ENCODE measurements around the gene EGFL8. TPM values are rescaled to one million over a fixed set of nuclear protein-coding genes. Genes with fewer than 3 reads are reported as not detected.

Gene EGFL8
- total RNA-seq, 4 donors from 2014 or later: 8.9 to 28.1 (median 16.2) TPM

DNA sequence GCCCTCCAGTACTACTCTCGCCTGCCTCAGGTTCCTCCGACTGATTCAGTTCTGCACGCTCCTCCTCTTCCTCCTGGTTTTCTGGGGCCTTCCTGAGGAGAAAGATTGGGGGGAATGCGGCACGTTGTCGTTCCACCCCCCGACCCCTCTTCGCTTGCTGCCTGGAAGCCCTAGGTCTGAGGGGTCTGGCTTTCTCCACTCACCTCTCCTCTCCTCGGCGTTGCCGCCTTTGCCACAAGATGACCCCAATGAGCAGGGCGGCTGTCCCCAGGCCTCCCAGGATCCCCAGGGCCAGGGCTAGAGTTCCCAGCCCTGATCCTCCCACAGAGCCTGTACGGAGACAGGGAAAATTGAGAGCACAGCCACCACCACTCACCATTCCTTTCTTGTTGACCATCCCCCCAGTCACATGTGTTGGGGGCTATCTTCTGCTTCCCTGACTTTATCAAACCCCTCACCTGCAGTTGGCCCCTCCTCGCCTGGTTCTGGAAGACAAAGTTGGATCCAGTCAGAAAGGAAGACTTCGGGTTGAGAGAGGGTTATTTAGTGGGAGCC lies 16.8 kb downstream of the EGFL8 start:
- DNase-seq: peak in 1 of 3 donors; percentile 38
- TF ChIP-seq, protein P1, sequence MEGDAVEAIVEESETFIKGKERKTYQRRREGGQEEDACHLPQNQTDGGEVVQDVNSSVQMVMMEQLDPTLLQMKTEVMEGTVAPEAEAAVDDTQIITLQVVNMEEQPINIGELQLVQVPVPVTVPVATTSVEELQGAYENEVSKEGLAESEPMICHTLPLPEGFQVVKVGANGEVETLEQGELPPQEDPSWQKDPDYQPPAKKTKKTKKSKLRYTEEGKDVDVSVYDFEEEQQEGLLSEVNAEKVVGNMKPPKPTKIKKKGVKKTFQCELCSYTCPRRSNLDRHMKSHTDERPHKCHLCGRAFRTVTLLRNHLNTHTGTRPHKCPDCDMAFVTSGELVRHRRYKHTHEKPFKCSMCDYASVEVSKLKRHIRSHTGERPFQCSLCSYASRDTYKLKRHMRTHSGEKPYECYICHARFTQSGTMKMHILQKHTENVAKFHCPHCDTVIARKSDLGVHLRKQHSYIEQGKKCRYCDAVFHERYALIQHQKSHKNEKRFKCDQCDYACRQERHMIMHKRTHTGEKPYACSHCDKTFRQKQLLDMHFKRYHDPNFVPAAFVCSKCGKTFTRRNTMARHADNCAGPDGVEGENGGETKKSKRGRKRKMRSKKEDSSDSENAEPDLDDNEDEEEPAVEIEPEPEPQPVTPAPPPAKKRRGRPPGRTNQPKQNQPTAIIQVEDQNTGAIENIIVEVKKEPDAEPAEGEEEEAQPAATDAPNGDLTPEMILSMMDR (IDR thresholded peaks at IDR 0.05): no peak
- no peak for TF ChIP-seq POLR2A (IDR thresholded peaks at IDR 0.05)
- no peak overlapping the region for H3K4me3 ChIP-seq
- peaks cover 0 to 49% (median 0%) of the 10 kb centered on the region in 3 donors for H3K36me3 ChIP-seq
- no peaks in the 10 kb centered on the region for H3K27me3 ChIP-seq
- no peaks in the 10 kb centered on the region for H3K9me3 ChIP-seq
- peaks cover 0 to 39% (median 10%) of the 10 kb centered on the region in 4 donors for H3K4me1 ChIP-seq
- no peak overlapping the region for H3K27ac ChIP-seq

DNA sequence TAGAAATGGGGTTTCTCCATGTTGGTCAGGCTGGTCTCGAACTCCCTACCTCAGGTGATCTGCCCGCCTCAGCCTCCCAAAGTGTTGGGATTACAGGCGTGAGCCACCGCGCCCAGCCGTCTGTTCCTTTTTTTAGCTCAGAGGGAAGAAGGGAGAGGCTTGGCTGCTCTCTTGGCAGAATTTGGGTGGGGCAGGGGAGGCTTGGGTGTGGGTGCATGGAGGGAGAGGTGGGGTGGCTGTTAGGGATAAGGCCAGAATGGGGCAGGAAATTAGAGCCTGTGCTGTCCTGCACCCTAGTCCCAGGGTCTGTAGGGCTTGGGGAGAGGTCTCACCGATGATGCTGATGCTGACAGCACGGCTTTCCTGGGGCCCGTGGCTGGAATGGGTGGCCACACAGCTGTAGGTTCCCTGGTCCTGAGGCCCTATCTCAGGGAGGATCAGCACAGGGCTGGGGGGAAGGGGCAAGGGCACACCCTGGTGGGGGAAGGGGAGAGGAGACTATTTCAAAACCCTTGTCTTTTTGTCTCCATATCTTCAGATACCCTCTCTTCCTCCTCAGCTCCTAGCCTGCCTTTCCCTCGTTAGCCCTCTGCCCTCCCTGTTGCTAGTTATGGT lies 17.6 kb downstream of the EGFL8 start:
- H3K4me1 ChIP-seq: peaks cover 0 to 36% (median 7%) of the 10 kb centered on the region in 4 donors

DNA sequence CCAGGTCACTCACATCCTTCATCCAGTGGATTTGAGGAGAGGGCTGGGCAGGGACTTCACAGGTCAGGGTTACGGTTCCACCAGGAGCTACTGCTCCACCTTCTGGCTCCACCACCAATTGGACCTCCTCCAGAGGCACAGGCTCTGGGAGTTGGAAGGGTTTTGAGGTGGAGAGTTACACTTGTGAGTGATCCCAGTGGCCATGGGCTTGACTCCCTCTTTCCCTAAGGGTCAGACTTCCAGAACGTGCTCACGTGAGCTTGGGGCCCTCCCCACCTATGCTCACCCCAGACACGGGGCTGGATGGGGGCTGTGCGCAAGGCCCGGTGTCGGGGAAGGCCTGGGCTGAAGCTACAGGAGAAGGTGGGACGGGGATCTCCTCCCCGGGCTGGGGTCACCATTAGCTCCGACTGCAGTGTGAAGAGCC lies 18.2 kb downstream of the EGFL8 start:
- Histone ChIP-seq H3K4me1 (peaks cover 0 to 42% (median 6%) of the 10 kb centered on the region in 4 donors), H3K4me3 (no peak overlapping the region), H3K9me3 (no peaks in the 10 kb centered on the region), H3K27ac (no peak overlapping the region), H3K36me3 (peaks cover 0 to 62% (median 0%) of the 10 kb centered on the region in 3 donors), H3K27me3 (no peaks in the 10 kb centered on the region)
- peak in 1 of 3 donors; percentile 34 for DNase-seq
- TF ChIP-seq, protein P1 (IDR thresholded peaks at IDR 0.05): no peak
- TF ChIP-seq POLR2A (IDR thresholded peaks at IDR 0.05): no peak

More for the DNA sequence above, 17.6 kb downstream of the EGFL8 start:
- Histone ChIP-seq H3K4me3 (no peak overlapping the region), H3K27me3 (no peaks in the 10 kb centered on the region), H3K9me3 (no peaks in the 10 kb centered on the region), H3K27ac (no peak overlapping the region), H3K36me3 (peaks cover 0 to 57% (median 0%) of the 10 kb centered on the region in 3 donors)
- peak in 1 of 3 donors; percentile 43 for DNase-seq
- TF ChIP-seq POLR2A (IDR thresholded peaks at IDR 0.05): no peak
- TF ChIP-seq, protein P1 (IDR thresholded peaks at IDR 0.05): no peak

DNA sequence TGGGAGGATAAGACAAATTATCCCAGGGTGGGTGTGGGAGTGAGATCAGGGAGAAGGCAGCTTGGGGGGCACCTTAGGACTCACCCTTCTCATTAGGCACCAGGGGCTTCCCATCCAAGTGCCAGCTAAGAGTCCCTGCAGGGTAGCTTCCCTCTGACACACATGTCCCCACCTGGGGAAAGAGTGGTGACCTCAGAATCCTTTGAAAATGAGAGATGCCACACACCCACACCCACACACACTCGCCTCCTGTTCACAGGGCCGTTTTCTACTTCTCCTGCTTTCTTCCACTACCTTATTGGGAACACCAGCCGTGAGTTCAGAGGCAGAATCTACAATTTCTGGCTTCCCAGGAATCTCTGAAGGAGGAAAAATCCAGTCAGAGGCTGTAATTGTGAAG lies 18.6 kb downstream of the EGFL8 start:
- H3K4me3 ChIP-seq: no peak overlapping the region
- H3K4me1 ChIP-seq: peaks cover 0 to 46% (median 6%) of the 10 kb centered on the region in 4 donors
- DNase-seq: no peak
- no peaks in the 10 kb centered on the region for H3K27me3 ChIP-seq
- peaks cover 0 to 66% (median 0%) of the 10 kb centered on the region in 3 donors for H3K36me3 ChIP-seq
- H3K27ac ChIP-seq: peak overlapping the region in 1 of 4 donors; percentile 2
- TF ChIP-seq, protein P1 (IDR thresholded peaks at IDR 0.05): no peak
- no peak for TF ChIP-seq POLR2A (IDR thresholded peaks at IDR 0.05)
- H3K9me3 ChIP-seq: no peaks in the 10 kb centered on the region

DNA sequence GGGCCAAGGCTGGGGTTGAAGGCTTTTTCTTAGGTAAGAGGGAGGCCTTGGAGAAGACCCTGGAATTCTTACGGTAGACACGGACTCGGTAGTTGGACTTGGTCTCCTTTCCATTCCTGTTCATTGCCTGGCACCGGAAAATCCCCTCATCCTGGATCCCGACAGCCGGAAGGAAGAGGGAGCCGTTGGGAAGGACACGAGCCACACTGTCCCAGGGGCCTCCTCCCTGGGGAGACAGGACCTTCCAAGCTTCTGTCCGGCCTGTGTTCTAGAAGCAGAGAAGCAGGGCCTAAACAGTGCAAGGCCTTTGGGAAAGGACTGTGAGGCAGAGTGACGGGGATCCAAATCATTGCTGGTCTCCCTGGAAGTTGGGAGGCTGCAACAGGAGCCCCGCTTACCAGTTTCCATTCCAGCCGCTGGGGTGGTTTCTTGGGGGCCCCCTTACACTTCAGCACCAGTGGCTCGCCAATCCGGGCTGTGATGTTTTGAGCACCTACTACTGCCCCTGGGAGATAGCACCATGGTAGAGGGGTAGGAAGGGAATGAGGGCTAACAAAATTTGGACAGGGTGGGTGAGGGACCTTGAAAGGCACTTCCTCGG lies 19.2 kb downstream of the EGFL8 start:
- Histone ChIP-seq H3K4me3 (no peak overlapping the region), H3K27ac (peak overlapping the region in 1 of 4 donors; percentile 2), H3K27me3 (no peaks in the 10 kb centered on the region), H3K9me3 (no peaks in the 10 kb centered on the region), H3K4me1 (peaks cover 0 to 52% (median 7%) of the 10 kb centered on the region in 4 donors), H3K36me3 (peaks cover 0 to 66% (median 0%) of the 10 kb centered on the region in 3 donors)
- peak in 1 of 3 donors; percentile 44 for DNase-seq
- TF ChIP-seq, protein P1 (IDR thresholded peaks at IDR 0.05): no peak
- TF ChIP-seq POLR2A (IDR thresholded peaks at IDR 0.05): no peak

All from Peyer's patch (tissue), 4 donors.